Measurements from ENCODE around the gene NPAS3. TPM values are rescaled to one million over a fixed set of nuclear protein-coding genes. Genes with fewer than 3 reads are reported as not detected.

NPAS3 gene
- total and polyA plus RNA-seq, 2 donors (not counting 3 experiments of a cell fraction or from before 2014, with no cell fraction given): 0.10 to 0.13 TPM

DNA sequence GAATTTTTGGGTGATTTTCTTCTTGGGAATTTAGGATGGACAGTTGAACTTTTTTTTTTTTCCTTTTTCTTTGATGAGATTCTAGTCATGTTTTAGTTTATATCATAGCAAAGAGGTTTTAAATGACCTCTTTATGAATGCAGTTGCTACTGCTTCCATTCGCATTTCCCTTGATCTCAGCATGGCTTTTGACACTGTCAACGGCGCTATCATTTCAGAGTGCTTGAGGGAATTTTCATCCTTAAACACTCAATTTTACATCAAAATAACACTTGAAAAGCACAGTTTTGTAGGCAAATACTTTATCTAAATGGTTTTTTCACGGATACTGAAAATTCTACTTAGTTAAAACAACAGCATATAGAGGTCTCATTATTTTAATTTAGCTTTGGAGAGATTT lies 195.5 kb downstream of the NPAS3 start:
- Histone ChIP-seq H3K4me3 (replicated peaks in 1 of 3; ENCODE audit: insufficient read depth in 1 of 3, low read depth in 1 of 3, low read length in 3 of 3) (no peak overlapping the region), H3K9ac (replicated peaks; ENCODE audit: extremely low read depth, insufficient read depth, low read length) (no peak overlapping the region), H2AFZ (ENCODE audit: low read depth, low read length) (no peak overlapping the region), H3K79me2 (ENCODE audit: control insufficient read depth, insufficient read depth, low read length) (no peaks in the 10 kb centered on the region), H4K20me1 (replicated peaks; ENCODE audit: control insufficient read depth, extremely low read depth, insufficient read depth, low read length) (no peaks in the 10 kb centered on the region), H3K27me3 (ENCODE audit: control insufficient read depth in 2 of 2, insufficient read depth in 2 of 2, low read length in 2 of 2) (peaks cover 0 to 3% of the 10 kb centered on the region in 2 experiments), H3K36me3 (ENCODE audit: control insufficient read depth in 2 of 2, extremely low read depth in 1 of 2, insufficient read depth in 2 of 2, low read length in 2 of 2) (no peaks in the 10 kb centered on the region), H3K9me3 (replicated peaks; ENCODE audit: control insufficient read depth, insufficient read depth, low read length) (no peaks in the 10 kb centered on the region), H3K9me1 (replicated peaks; ENCODE audit: control insufficient read depth, extremely low read depth, insufficient read depth, low read length) (no peaks in the 10 kb centered on the region), H3K4me1 (ENCODE audit: control insufficient read depth, extremely low read depth, insufficient read depth, low read length) (no peaks in the 10 kb centered on the region), H3K4me2 (ENCODE audit: insufficient read depth, low read length) (no peak overlapping the region), H3K27ac (ENCODE audit: insufficient read depth, low read depth, low read length) (no peak overlapping the region)
- dilution Hi-C loops (cut with MboI; ENCODE audit: extremely low pct_ligation_motif_present, low sequenced_read_pairs): no loop called here
- CTCF ChIA-PET: no interaction called here
- TF ChIP-seq GATA2 (IDR thresholded peaks at IDR 0.05; ENCODE audit: insufficient read depth, insufficient read length, low read depth, low read length) (no peak), POLR2A (IDR thresholded peaks at IDR 0.05; ENCODE audit: low read depth, low read length) (no peak), EZH2 (IDR thresholded peaks at IDR 0.05; ENCODE audit: borderline replicate concordance, low read depth, low read length, severe bottlenecking) (no peak), JUN (IDR thresholded peaks at IDR 0.05; ENCODE audit: borderline replicate concordance, insufficient read depth, insufficient read length, low read depth) (no peak), MYC (IDR thresholded peaks at IDR 0.05; ENCODE audit: low read depth, low read length) (no peak), FOS (IDR thresholded peaks at IDR 0.05; ENCODE audit: borderline replicate concordance, insufficient read depth, low read length) (no peak), POLR2AphosphoS5 (IDR thresholded peaks at IDR 0.05; ENCODE audit: insufficient read depth, low read depth, low read length) (no peak)
- TF ChIP-seq, protein P1, sequence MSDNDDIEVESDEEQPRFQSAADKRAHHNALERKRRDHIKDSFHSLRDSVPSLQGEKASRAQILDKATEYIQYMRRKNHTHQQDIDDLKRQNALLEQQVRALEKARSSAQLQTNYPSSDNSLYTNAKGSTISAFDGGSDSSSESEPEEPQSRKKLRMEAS (IDR thresholded peaks at IDR 0.05; ENCODE audit: insufficient read depth, insufficient read length): no peak
- TF ChIP-seq, protein P2, sequence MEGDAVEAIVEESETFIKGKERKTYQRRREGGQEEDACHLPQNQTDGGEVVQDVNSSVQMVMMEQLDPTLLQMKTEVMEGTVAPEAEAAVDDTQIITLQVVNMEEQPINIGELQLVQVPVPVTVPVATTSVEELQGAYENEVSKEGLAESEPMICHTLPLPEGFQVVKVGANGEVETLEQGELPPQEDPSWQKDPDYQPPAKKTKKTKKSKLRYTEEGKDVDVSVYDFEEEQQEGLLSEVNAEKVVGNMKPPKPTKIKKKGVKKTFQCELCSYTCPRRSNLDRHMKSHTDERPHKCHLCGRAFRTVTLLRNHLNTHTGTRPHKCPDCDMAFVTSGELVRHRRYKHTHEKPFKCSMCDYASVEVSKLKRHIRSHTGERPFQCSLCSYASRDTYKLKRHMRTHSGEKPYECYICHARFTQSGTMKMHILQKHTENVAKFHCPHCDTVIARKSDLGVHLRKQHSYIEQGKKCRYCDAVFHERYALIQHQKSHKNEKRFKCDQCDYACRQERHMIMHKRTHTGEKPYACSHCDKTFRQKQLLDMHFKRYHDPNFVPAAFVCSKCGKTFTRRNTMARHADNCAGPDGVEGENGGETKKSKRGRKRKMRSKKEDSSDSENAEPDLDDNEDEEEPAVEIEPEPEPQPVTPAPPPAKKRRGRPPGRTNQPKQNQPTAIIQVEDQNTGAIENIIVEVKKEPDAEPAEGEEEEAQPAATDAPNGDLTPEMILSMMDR (IDR thresholded peaks at IDR 0.05; ENCODE audit: extremely low read depth in 1 of 2, insufficient read depth in 1 of 2, low read depth in 1 of 2, low read length in 2 of 2): no peak
- intact Hi-C loops (cut with micrococcal nuclease): no loop called here
- no TSS peak for BruUV-seq (replicated peaks)
- POLR2A ChIA-PET: no interaction called here
- no peak for DNase-seq (ENCODE audit: low read depth, low spot score)
- FAIRE-seq: no peak

Data from endothelial cell of umbilical vein (primary cell).